ENCODE measurements around the gene PRKCD.
A peak's percentile ranks its signal among the peaks of the same experiment; 100 is the strongest.

The PRKCD gene

GRCh38 chr3:53157974-53158580 lies 2.9 kb upstream of the PRKCD start:
- DNase-seq, result no peak

GRCh38 chr3:53158765-53159155 lies 2.2 kb upstream of the PRKCD start:
- DNase-seq, result no peak

GRCh38 chr3:53159156-53160060 lies 1.6 kb upstream of the PRKCD start:
- DNase-seq, result no peak

- DNase-seq, result no peak
These were observed 849 bp upstream of the PRKCD start for GRCh38 chr3:53160061-53160659.

GRCh38 chr3:53161450-53161819 lies 426 bp downstream of the PRKCD start:
- DNase-seq, result peak; percentile 5

- peak; percentile 52 for DNase-seq
These were observed 1.0 kb downstream of the PRKCD start for GRCh38 chr3:53161820-53162671.

- peak; percentile 32 for DNase-seq
These were observed 1.8 kb downstream of the PRKCD start for GRCh38 chr3:53162672-53163443.

GRCh38 chr3:53163444-53164387 lies 2.7 kb downstream of the PRKCD start:
- DNase-seq, result no peak

GRCh38 chr3:53164911-53165310 lies 3.9 kb downstream of the PRKCD start:
- DNase-seq, result no peak

- DNase-seq, result no peak
These were observed 5.2 kb downstream of the PRKCD start for GRCh38 chr3:53166206-53166605.

- DNase-seq, result no peak
These were observed 5.8 kb downstream of the PRKCD start for GRCh38 chr3:53166781-53167291.

- no peak for DNase-seq
These were observed 6.6 kb downstream of the PRKCD start for GRCh38 chr3:53167418-53168174.

GRCh38 chr3:53168175-53168923 lies 7.3 kb downstream of the PRKCD start:
- DNase-seq, result no peak

- no peak for DNase-seq
These were observed 8.2 kb downstream of the PRKCD start for GRCh38 chr3:53169045-53169831.

GRCh38 chr3:53169832-53170324 lies 8.9 kb downstream of the PRKCD start:
- peak; percentile 15 for DNase-seq

GRCh38 chr3:53170325-53171063 lies 9.5 kb downstream of the PRKCD start:
- no peak for DNase-seq

- no peak for DNase-seq
These were observed 10.0 kb downstream of the PRKCD start for GRCh38 chr3:53171064-53171418.

Measured in stimulated activated CD4-positive, alpha-beta T cell treated with anti-CD3 and anti-CD28 coated beads, Interleukin-4, amount 100 ng/mL, for 24 hours (primary cell).